Upper lobe of right lung (tissue), 1 donor: Measurements from ENCODE around the gene RTN4IP1. TPM values are rescaled to one million over a fixed set of nuclear protein-coding genes. Genes with fewer than 3 reads are reported as not detected.
"Not testable (repeated sequence)": the region's sequence is repeated elsewhere in the genome, so short reads cannot be mapped to it uniquely, and the experiment has no call there.

Experiments used
- ATAC-seq: fragments of 200-7000 bp; cut with Tn5 transposase; one replicate; pipeline ENCODE4 v1.9.1; 2020; ENCODE audit warnings: mild to moderate bottlenecking, moderate library complexity
- DNase-seq: peaks from one replicate; pipeline ENCODE4 v3.0.0-alpha.2; 2020
- H3K27ac ChIP-seq: fragments of 200-600 bp; one replicate; pipeline ENCODE4 v1.8.0; 2022
- H3K27me3 ChIP-seq: fragments of 200-600 bp; one replicate; pipeline ENCODE4 v1.8.0; 2022; ENCODE audit warnings: mild to moderate bottlenecking
- H3K36me3 ChIP-seq: fragments of 200-600 bp; one replicate; pipeline ENCODE4 v1.8.0; 2022
- H3K4me1 ChIP-seq: fragments of 200-600 bp; one replicate; pipeline ENCODE4 v1.8.0; 2022
- H3K4me3 ChIP-seq: fragments of 200-600 bp; one replicate; pipeline ENCODE4 v1.8.0; 2022; ENCODE audit warnings: mild to moderate bottlenecking
- H3K9me3 ChIP-seq: fragments of 200-600 bp; one replicate; pipeline ENCODE4 v1.8.0; 2022
- CTCF ChIP-seq: fragments of 200-600 bp; IDR thresholded peaks from one replicate; pipeline ENCODE4 v1.8.0; 2022; ENCODE audit warnings: antibody characterized with exemption
- intact Hi-C: fragments of 100-400 bp; cut with DNase I; formaldehyde crosslinking; loops from one replicate; pipeline ENCODE4 v1.11.0; 2022
- total RNA-seq: library from RNA; stranded (reverse); fragmentation: NEBNext Ultra II Directional; extraction: Animal tissue kit (Norgen Biotek cat#: 25700); gene quantifications from one replicate; pipeline ENCODE4 v1.2.1, GENCODE V29; 2021
- donor health status: DM: no; HTN: yes; CAD: no; lungs with severe emphysema.

The RTN4IP1 gene
- total RNA-seq, 1 donor from 2014 or later, result 3.2 TPM

- DNase-seq (no peak), ATAC-seq (no peak)
- TF ChIP-seq CTCF, result no peak
- H3K4me1 ChIP-seq, result no peaks in the 10 kb centered on the region
- no peaks in the 10 kb centered on the region for H3K27me3 ChIP-seq
- intact Hi-C loops, result no loop called here
- no peak overlapping the region for H3K27ac ChIP-seq
- H3K36me3 ChIP-seq, result peaks cover 49% of the 10 kb centered on the region
- H3K9me3 ChIP-seq, result no peaks in the 10 kb centered on the region
- no peak overlapping the region for H3K4me3 ChIP-seq
Observed at GRCh38 chr6:106564476-106564875, 64.8 kb downstream of the RTN4IP1 start.

- H3K27me3 ChIP-seq, result no peaks in the 10 kb centered on the region
- peaks cover 47% of the 10 kb centered on the region for H3K36me3 ChIP-seq
- no peaks in the 10 kb centered on the region for H3K9me3 ChIP-seq
- no peaks in the 10 kb centered on the region for H3K4me1 ChIP-seq
- intact Hi-C loops, result no loop called here
- no peak for DNase-seq
- H3K27ac ChIP-seq, result no peak overlapping the region
- no peak for ATAC-seq
- TF ChIP-seq CTCF, result no peak
- no peak overlapping the region for H3K4me3 ChIP-seq
Observed at GRCh38 chr6:106563614-106564013, 65.7 kb downstream of the RTN4IP1 start.

GRCh38 chr6:106561686-106562405, 67.5 kb downstream of the RTN4IP1 start:
- H3K27me3 ChIP-seq, result no peaks in the 10 kb centered on the region
- H3K27ac ChIP-seq, result no peak overlapping the region
- no peaks in the 10 kb centered on the region for H3K9me3 ChIP-seq
- peaks cover 49% of the 10 kb centered on the region for H3K36me3 ChIP-seq
- H3K4me1 ChIP-seq, result no peaks in the 10 kb centered on the region
- ATAC-seq, result no peak
- intact Hi-C loops, result no loop called here
- no peak for DNase-seq
- no peak for TF ChIP-seq CTCF
- no peak overlapping the region for H3K4me3 ChIP-seq

GRCh38 chr6:106560996-106561685, 68.2 kb downstream of the RTN4IP1 start:
- no peak overlapping the region for H3K4me3 ChIP-seq
- DNase-seq (no peak), ATAC-seq (no peak)
- TF ChIP-seq CTCF, result no peak
- H3K27me3 ChIP-seq, result no peaks in the 10 kb centered on the region
- peaks cover 49% of the 10 kb centered on the region for H3K36me3 ChIP-seq
- H3K9me3 ChIP-seq, result no peaks in the 10 kb centered on the region
- intact Hi-C loops, result no loop called here
- no peaks in the 10 kb centered on the region for H3K4me1 ChIP-seq
- H3K27ac ChIP-seq, result no peak overlapping the region

GRCh38 chr6:106559659-106560058, 69.6 kb downstream of the RTN4IP1 start:
- intact Hi-C loops, H3K4me3 ChIP-seq, H3K9me3 ChIP-seq, H3K27me3 ChIP-seq, H3K27ac ChIP-seq, DNase-seq, H3K4me1 ChIP-seq, ATAC-seq: not testable (repeated sequence)
- H3K36me3 ChIP-seq, result peaks cover 54% of the 10 kb centered on the region

GRCh38 chr6:106558364-106558763, 70.9 kb downstream of the RTN4IP1 start:
- no peaks in the 10 kb centered on the region for H3K27me3 ChIP-seq

More at GRCh38 chr6:106558364-106558763, 70.9 kb downstream of the RTN4IP1 start:
- Histone ChIP-seq H3K4me1 (no peaks in the 10 kb centered on the region), H3K9me3 (no peaks in the 10 kb centered on the region), H3K36me3 (peaks cover 58% of the 10 kb centered on the region), H3K4me3 (no peak overlapping the region), H3K27ac (no peak overlapping the region)
- no peak for DNase-seq
- intact Hi-C loops, result no loop called here
- TF ChIP-seq CTCF, result no peak
- no peak for ATAC-seq
